Calu3 (cell line): ENCODE measurements around the gene FOXR1. TPM values are rescaled to one million over a fixed set of nuclear protein-coding genes. Genes with fewer than 3 reads are reported as not detected.
A peak's percentile ranks its signal among the peaks of the same experiment; 100 is the strongest.
"Not testable (repeated sequence)": the region's sequence is repeated elsewhere in the genome, so short reads cannot be mapped to it uniquely, and the experiment has no call there.

ENCODE experiments used
- BruUV-seq: library from RNA; stranded (reverse); fragments of 400-500 nt; replicated peaks from 2 replicates; lab custom pipeline; 2021; lab: Mats Ljungman, UMichigan
- CTCF ChIA-PET: fragments of 300-600 bp; sonication (Branson Sonifier 250); formaldehyde crosslinking; loops from one replicate; lab custom pipeline; 2022; ENCODE audit warnings: antibody characterized with exemption; lab: Charles Lee
- DNase-seq: peaks from one replicate; pipeline ENCODE4 v3.0.0; 2022
- H3K27ac Mint-ChIP-seq: one replicate; pipeline ENCODE4 v1.8.0; 2022; ENCODE audit warnings: mixed read lengths; ENCODE audit not compliant: unreplicated experiment
- H3K27me3 Mint-ChIP-seq: one replicate; pipeline ENCODE4 v1.8.0; 2022; ENCODE audit warnings: mixed read lengths; ENCODE audit not compliant: unreplicated experiment
- H3K36me3 Mint-ChIP-seq: one replicate; pipeline ENCODE4 v1.8.0; 2022; ENCODE audit warnings: mild to moderate bottlenecking, moderate library complexity, mixed read lengths; ENCODE audit not compliant: insufficient read depth, unreplicated experiment
- H3K4me1 Mint-ChIP-seq: one replicate; pipeline ENCODE4 v1.8.0; 2022; ENCODE audit warnings: mild to moderate bottlenecking, low read depth, mixed read lengths; ENCODE audit not compliant: unreplicated experiment
- H3K4me3 Mint-ChIP-seq: one replicate; pipeline ENCODE4 v1.8.0; 2022; ENCODE audit warnings: mild to moderate bottlenecking, low read depth, moderate library complexity, mixed read lengths; ENCODE audit not compliant: unreplicated experiment
- H3K9me3 Mint-ChIP-seq: one replicate; pipeline ENCODE4 v1.8.0; 2022; ENCODE audit warnings: low read depth, mixed read lengths; ENCODE audit not compliant: unreplicated experiment
- intact Hi-C: fragments of 100-400 bp; cut with micrococcal nuclease; formaldehyde crosslinking; loops from one replicate; pipeline ENCODE4 v1.10.0; 2022; ENCODE audit not compliant: unreplicated experiment
- total RNA-seq: library from RNA; stranded (reverse); gene quantifications from 2 replicates; pipeline ENCODE4 v1.2.3, GENCODE V29; 2022
- TF ChIP-seq, protein P1 (sequence below): fragments of 200-600 bp; IDR thresholded peaks from one replicate; pipeline ENCODE4 v1.8.0; 2022; ENCODE audit warnings: antibody characterized with exemption; ENCODE audit not compliant: unreplicated experiment

Gene FOXR1
- total RNA-seq, 1 experiment from 2014 or later: not detected

- CTCF ChIA-PET: interaction anchor here (0.6 kb wide), 1 partner anchor 157 kb away, joined by 4 read pairs; no protein-coding TSS in a partner anchor
- DNase-seq: no peak
- Mint-ChIP-seq H3K4me3 (no peak overlapping the region), H3K9me3 (no peaks in the 10 kb centered on the region), H3K27ac (no peak overlapping the region), H3K36me3 (no peaks in the 10 kb centered on the region), H3K4me1 (peaks cover 10% of the 10 kb centered on the region), H3K27me3 (peaks cover 7% of the 10 kb centered on the region)
- TF ChIP-seq, protein P1, sequence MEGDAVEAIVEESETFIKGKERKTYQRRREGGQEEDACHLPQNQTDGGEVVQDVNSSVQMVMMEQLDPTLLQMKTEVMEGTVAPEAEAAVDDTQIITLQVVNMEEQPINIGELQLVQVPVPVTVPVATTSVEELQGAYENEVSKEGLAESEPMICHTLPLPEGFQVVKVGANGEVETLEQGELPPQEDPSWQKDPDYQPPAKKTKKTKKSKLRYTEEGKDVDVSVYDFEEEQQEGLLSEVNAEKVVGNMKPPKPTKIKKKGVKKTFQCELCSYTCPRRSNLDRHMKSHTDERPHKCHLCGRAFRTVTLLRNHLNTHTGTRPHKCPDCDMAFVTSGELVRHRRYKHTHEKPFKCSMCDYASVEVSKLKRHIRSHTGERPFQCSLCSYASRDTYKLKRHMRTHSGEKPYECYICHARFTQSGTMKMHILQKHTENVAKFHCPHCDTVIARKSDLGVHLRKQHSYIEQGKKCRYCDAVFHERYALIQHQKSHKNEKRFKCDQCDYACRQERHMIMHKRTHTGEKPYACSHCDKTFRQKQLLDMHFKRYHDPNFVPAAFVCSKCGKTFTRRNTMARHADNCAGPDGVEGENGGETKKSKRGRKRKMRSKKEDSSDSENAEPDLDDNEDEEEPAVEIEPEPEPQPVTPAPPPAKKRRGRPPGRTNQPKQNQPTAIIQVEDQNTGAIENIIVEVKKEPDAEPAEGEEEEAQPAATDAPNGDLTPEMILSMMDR: no peak
- BruUV-seq: no TSS peak
- intact Hi-C loops: loop anchor here (10.0 kb wide), 1 partner anchor 268 kb away; no protein-coding TSS in a partner anchor
Observed at GRCh38 chr11:118953265-118953664, 18.3 kb upstream of the FOXR1 start.

DNA sequence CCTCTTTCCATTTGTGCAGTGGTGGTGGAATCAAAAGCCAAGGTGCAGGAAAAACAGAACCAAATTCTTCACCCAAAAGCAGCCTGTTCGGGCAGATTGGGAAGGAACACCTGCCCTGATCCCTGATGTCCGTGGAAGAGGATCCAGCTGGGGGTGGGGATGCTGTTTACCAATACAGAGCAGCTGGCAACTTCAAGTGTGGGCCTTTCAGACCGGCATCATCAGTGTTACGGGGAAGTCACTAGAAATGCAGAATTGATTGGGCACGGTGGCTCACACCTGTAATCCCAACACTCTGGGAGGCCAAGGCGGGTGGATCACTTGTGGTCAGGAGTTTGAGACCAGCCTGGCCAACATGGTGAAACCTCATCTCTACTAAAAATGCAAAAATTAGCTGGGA lies 17.6 kb upstream of the FOXR1 start:
- CTCF ChIA-PET, BruUV-seq, H3K9me3 Mint-ChIP-seq, H3K27ac Mint-ChIP-seq, H3K36me3 Mint-ChIP-seq, H3K4me3 Mint-ChIP-seq, DNase-seq: not testable (repeated sequence)
- intact Hi-C loops: loop anchor here (10.0 kb wide), 1 partner anchor 269 kb away; no protein-coding TSS in a partner anchor
- Mint-ChIP-seq H3K4me1 (peaks cover 10% of the 10 kb centered on the region), H3K27me3 (peaks cover 14% of the 10 kb centered on the region)

DNA sequence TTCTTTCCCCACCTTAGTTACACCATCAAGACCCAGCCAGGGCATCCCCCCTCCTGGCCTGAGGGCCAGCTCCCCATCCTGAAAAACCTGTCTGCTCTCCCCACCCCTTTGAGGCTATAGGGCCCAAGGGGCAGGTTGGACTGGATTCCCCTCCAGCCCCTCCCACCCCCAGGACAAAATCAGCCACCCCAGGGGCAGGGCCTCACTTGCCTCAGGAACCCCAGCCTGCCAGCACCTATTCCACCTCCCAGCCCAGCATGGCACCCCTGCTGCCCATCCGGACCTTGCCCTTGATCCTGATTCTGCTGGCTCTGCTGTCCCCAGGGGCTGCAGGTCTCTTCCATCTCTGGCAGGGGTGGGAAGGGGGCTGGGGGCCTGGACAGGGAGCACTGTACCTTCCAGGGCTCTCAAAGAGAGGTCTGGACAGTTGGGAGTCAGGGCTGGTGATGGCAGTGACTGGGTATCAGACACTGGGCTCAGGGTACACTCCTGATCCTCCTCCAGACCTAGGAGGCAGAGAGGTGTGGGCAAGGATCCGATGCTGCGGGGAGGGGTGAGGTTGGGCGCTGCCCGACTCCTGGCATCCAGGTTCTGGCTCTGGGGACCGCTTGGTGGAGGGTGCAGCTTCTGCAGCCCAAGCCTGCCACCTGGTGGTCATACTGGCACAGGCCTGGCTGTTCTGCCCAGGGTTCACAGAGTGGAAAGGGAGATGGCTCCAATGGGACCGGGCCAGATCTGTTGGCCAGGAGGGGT lies 15.3 kb upstream of the FOXR1 start, which contains the start of gene UPK2:
Gene UPK2, plus strand, starts transcription at position 205 of the 753 bp plus-strand sequence. Its CDS starts 53 bp downstream, at position 258.
- no peak within 1 kb of the TSS for H3K4me3 Mint-ChIP-seq
- H3K36me3 Mint-ChIP-seq: no peaks in the 10 kb centered on the region
- DNase-seq: peak; percentile 90
- no peaks in the 10 kb centered on the region for H3K9me3 Mint-ChIP-seq
- TF ChIP-seq, protein P1: peak; percentile 81
- peaks cover 10% of the 10 kb centered on the region for H3K4me1 Mint-ChIP-seq
- CTCF ChIA-PET: interaction anchor here (0.6 kb wide), 1 partner anchor 267 kb away, joined by 4 read pairs; no protein-coding TSS in a partner anchor
- H3K27ac Mint-ChIP-seq: no peak within 1 kb of the TSS
- intact Hi-C loops: loop anchor here (1.0 to 10.0 kb wide), 3 partner anchors 27 to 271 kb away; no protein-coding TSS in a partner anchor
- peaks cover 29% of the 10 kb centered on the region for H3K27me3 Mint-ChIP-seq
- TSS peak; percentile 61 for BruUV-seq

DNA sequence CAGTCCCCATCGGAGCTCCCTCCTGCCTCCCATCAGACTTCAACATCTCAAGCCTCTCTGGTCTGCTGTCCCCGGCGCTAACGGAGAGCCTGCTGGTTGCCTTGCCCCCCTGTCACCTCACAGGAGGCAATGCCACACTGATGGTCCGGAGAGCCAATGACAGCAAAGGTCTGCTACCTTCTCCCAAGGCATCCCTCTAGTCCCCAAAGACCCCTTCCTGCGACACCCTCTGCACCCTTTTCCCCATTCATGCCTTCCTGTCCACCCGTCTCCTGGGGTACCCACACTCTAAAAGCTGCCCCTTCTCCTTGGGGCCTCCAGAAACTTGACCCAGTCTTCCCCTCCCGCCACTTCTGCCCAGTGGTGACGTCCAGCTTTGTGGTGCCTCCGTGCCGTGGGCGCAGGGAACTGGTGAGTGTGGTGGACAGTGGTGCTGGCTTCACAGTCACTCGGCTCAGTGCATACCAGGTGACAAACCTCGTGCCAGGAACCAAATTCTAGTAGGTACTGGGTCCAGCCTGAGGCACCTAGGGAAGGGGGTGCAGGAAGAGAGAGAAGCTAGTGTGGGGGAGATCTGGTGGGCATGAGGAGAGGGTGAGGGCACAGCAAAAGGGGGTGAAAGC lies 14.6 kb upstream of the FOXR1 start:
- TF ChIP-seq, protein P1: no peak
- H3K36me3 Mint-ChIP-seq: no peaks in the 10 kb centered on the region
- no TSS peak for BruUV-seq
- H3K27ac Mint-ChIP-seq: no peak overlapping the region
- peaks cover 10% of the 10 kb centered on the region for H3K4me1 Mint-ChIP-seq
- DNase-seq: no peak
- H3K4me3 Mint-ChIP-seq: no peak overlapping the region
- H3K27me3 Mint-ChIP-seq: peaks cover 29% of the 10 kb centered on the region
- intact Hi-C loops: loop anchor here (1.0 to 10.0 kb wide), 3 partner anchors 28 to 272 kb away; no protein-coding TSS in a partner anchor
- CTCF ChIA-PET: interaction anchor here (0.6 kb wide), 1 partner anchor 267 kb away, joined by 4 read pairs; no protein-coding TSS in a partner anchor
- no peaks in the 10 kb centered on the region for H3K9me3 Mint-ChIP-seq
